PC-3 (cell line): ENCODE results near the gene GRIP2. TPM values are rescaled to one million over a fixed set of nuclear protein-coding genes. Genes with fewer than 3 reads are reported as not detected.

Experiments
- ATAC-seq: fragments of 200-7000 bp; cut with Tn5 transposase; 2 replicates; pipeline ENCODE4 v1.9.1; 2020; ENCODE audit warnings: mild to moderate bottlenecking, moderate library complexity
- BruUV-seq: library from RNA; stranded (reverse); fragments of 400-500 nt; replicated peaks from 2 replicates; lab custom pipeline; 2021; lab: Mats Ljungman, UMichigan
- CTCF ChIA-PET: fragments of 300-600 bp; sonication (Branson Sonifier 250); formaldehyde crosslinking; loops from one replicate; lab custom pipeline; 2022; ENCODE audit warnings: antibody characterized with exemption; lab: Charles Lee
- POLR2A ChIA-PET: fragments of 300-600 bp; sonication (Branson Sonifier 250); formaldehyde crosslinking; loops from one replicate; lab custom pipeline; 2022; ENCODE audit warnings: antibody characterized with exemption; ENCODE audit not compliant: unreplicated experiment; lab: Charles Lee
- DNase-seq: peaks from one replicate; pipeline ENCODE4 v3.0.0-alpha.2; 2015
- H2AFZ ChIP-seq: fragments of 300-600 bp; sonication (generic); 2 replicates; pipeline ENCODE4 v1.6.0; 2016; ENCODE audit warnings: antibody characterized with exemption, low read length
- H3F3A ChIP-seq: fragments of 300-600 bp; sonication (generic); one replicate; pipeline ENCODE4 v1.6.0; 2017; ENCODE audit warnings: antibody characterized with exemption, low read length, control low read depth, mild to moderate bottlenecking; ENCODE audit not compliant: unreplicated experiment
- H3K27ac ChIP-seq: fragments of 300-600 bp; sonication (generic); 2 replicates; pipeline ENCODE4 v1.5.1; 2016; ENCODE audit warnings: mild to moderate bottlenecking, low read length
- H3K27me3 ChIP-seq: fragments of 300-600 bp; sonication (generic); 2 replicates; pipeline ENCODE4 v1.6.1; 2016; ENCODE audit warnings: low read length, mixed read lengths
- H3K36me3 ChIP-seq: fragments of 300-600 bp; sonication (generic); 2 replicates; pipeline ENCODE4 v1.6.1; 2016; ENCODE audit warnings: low read depth, mixed run types, low read length, mixed read lengths
- H3K4me1 ChIP-seq: fragments of 300-600 bp; sonication (generic); 2 replicates; pipeline ENCODE4 v1.5.1; 2016; ENCODE audit warnings: low read length; ENCODE audit not compliant: insufficient read depth
- H3K4me2 ChIP-seq: fragments of 300-600 bp; sonication (generic); 2 replicates; pipeline ENCODE4 v1.6.0; 2016; ENCODE audit warnings: low read length
- H3K4me3 ChIP-seq: fragments of 300-600 bp; sonication (generic); 2 replicates; pipeline ENCODE4 v1.5.1; 2016; ENCODE audit warnings: mild to moderate bottlenecking, low read length, mixed read lengths
- H3K79me2 ChIP-seq: fragments of 300-600 bp; sonication (generic); 2 replicates; pipeline ENCODE4 v1.6.1; 2017; ENCODE audit warnings: low read length, mixed read lengths
- H3K9ac ChIP-seq: fragments of 300-600 bp; sonication (generic); 2 replicates; pipeline ENCODE4 v1.6.0; 2016; ENCODE audit warnings: mild to moderate bottlenecking, low read length
- H3K9me2 ChIP-seq: fragments of 300-600 bp; sonication (generic); replicated peaks from 2 replicates; pipeline ENCODE4 v1.6.1; 2016; ENCODE audit warnings: mixed run types, low read length, mixed read lengths
- H3K9me3 ChIP-seq: fragments of 300-600 bp; sonication (generic); 2 replicates; pipeline ENCODE4 v1.6.1; 2016; ENCODE audit warnings: low read length, mixed read lengths
- H4K20me1 ChIP-seq: fragments of 300-600 bp; sonication (generic); 2 replicates; pipeline ENCODE4 v1.6.1; 2016; ENCODE audit warnings: low read length, mixed read lengths
- CTCF ChIP-seq: fragments of 300-600 bp; sonication (generic); conservative IDR thresholded peaks from 2 replicates; pipeline ENCODE4 v1.5.1; 2017; ENCODE audit warnings: antibody characterized with exemption, low read depth, mild to moderate bottlenecking, low read length
- EZH2 ChIP-seq: fragments of 300-600 bp; sonication (generic); IDR thresholded peaks from one replicate; pipeline ENCODE4 v1.6.1; 2017; ENCODE audit warnings: antibody characterized with exemption, mild to moderate bottlenecking, low read length; ENCODE audit not compliant: unreplicated experiment
- EZH2phosphoT487 ChIP-seq: fragments of 300-600 bp; sonication (generic); IDR thresholded peaks from 2 replicates; pipeline ENCODE4 v1.6.1; 2018; ENCODE audit warnings: mild to moderate bottlenecking, antibody characterized with exemption, low read length, borderline replicate concordance
- intact Hi-C: fragments of 100-400 bp; cut with micrococcal nuclease; formaldehyde crosslinking; loops from 2 replicates; pipeline ENCODE4 v1.9.0; 2023
- total RNA-seq: library from RNA; depleted of rRNA; stranded (reverse); fragments of >200 nt; gene quantifications from 2 replicates; pipeline ENCODE4 v1.2.3, GENCODE V29; 2014

The GRIP2 gene
- total RNA-seq, 1 experiment from 2014 or later, result 0.36 TPM

GRCh38 chr3:14508966-14509795 lies 31.0 kb downstream of the GRIP2 start:
- Histone ChIP-seq H4K20me1 (no peaks in the 10 kb centered on the region), H2AFZ (peak overlapping the region; percentile 71), H3K9ac (no peak overlapping the region), H3F3A (no peaks in the 10 kb centered on the region), H3K4me3 (peak overlapping the region; percentile 51; the same call in 1 of the 2 replicates), H3K4me1 (no peaks in the 10 kb centered on the region), H3K27me3 (no peaks in the 10 kb centered on the region; the same call in 1 of the 2 replicates), H3K27ac (no peak overlapping the region), H3K4me2 (peak overlapping the region; percentile 72), H3K9me3 (no peaks in the 10 kb centered on the region), H3K79me2 (no peaks in the 10 kb centered on the region), H3K36me3 (no peaks in the 10 kb centered on the region), H3K9me2 (no peaks in the 10 kb centered on the region)
- ChIA-PET POLR2A (no interaction called here), CTCF (interaction anchor here (0.6 to 1.2 kb wide), 3 partner anchors 39 to 266 kb away, joined by 3 to 4 read pairs (median 3); no protein-coding TSS in a partner anchor)
- TF ChIP-seq EZH2 (no peak), CTCF (peak; percentile 80)
- BruUV-seq, result no TSS peak
- intact Hi-C loops, result loop anchor here (1.0 to 10.0 kb wide), 4 partner anchors 40 to 413 kb away; partner anchors contain the start of gene CCDC174
- ATAC-seq (peak; percentile 89), DNase-seq (peak; percentile 80)

GRCh38 chr3:14508505-14508819 lies 31.7 kb downstream of the GRIP2 start:
- ChIA-PET POLR2A (no interaction called here), CTCF (interaction anchor here (1.2 kb wide), 1 partner anchor 40 kb away, joined by 4 read pairs; no protein-coding TSS in a partner anchor)
- no peaks in the 10 kb centered on the region for H3K36me3 ChIP-seq
- DNase-seq (no peak), ATAC-seq (no peak)
- H3K27me3 ChIP-seq, result no peaks in the 10 kb centered on the region; the same call in 1 of the 2 replicates
- peak overlapping the region; percentile 72; the same call in 1 of the 2 replicates for H3K4me2 ChIP-seq
- TF ChIP-seq EZH2phosphoT487, result no peak
- TF ChIP-seq EZH2, result no peak
- TF ChIP-seq CTCF, result no peak
- no peak overlapping the region for H3K9ac ChIP-seq
- no peaks in the 10 kb centered on the region for H3K79me2 ChIP-seq
- H3K4me3 ChIP-seq, result no peak overlapping the region
- no peaks in the 10 kb centered on the region for H3F3A ChIP-seq
- no peaks in the 10 kb centered on the region for H4K20me1 ChIP-seq
- H3K9me3 ChIP-seq, result no peaks in the 10 kb centered on the region
- no peaks in the 10 kb centered on the region for H3K4me1 ChIP-seq
- intact Hi-C loops, result loop anchor here (2.0 to 10.0 kb wide), 3 partner anchors 146 to 414 kb away; partner anchors contain the start of gene CCDC174
- no peak overlapping the region for H2AFZ ChIP-seq
- H3K9me2 ChIP-seq, result no peaks in the 10 kb centered on the region
- no peak overlapping the region for H3K27ac ChIP-seq
- BruUV-seq, result no TSS peak
